ENCODE results near the gene PCNX3. TPM values are rescaled to one million over a fixed set of nuclear protein-coding genes. Genes with fewer than 3 reads are reported as not detected.

Gene PCNX3
- total RNA-seq, 2 donors from 2014 or later: 32.0 to 67.9 TPM

GRCh38 chr11:65606876-65607613 lies 8.5 kb upstream of the PCNX3 start:
- Histone ChIP-seq H3K27me3 (replicated peaks; ENCODE audit: insufficient read depth) (no peaks in the 10 kb centered on the region), H3K9me3 (no peaks in the 10 kb centered on the region), H3K27ac (peak overlapping the region; percentile 57 to 79), H3K4me1 (replicated peaks) (peaks cover 16% of the 10 kb centered on the region), H3K4me3 (no peak overlapping the region), H3K36me3 (peaks cover 10 to 26% of the 10 kb centered on the region in 2 donors)
- TF ChIP-seq POLR2A (IDR thresholded peaks at IDR 0.05) (peak; percentile 34), CTCF (IDR thresholded peaks at IDR 0.05) (no peak), POLR2AphosphoS5 (IDR thresholded peaks at IDR 0.05) (peak; percentile 73)
- intact Hi-C loops (cut with DNase I): no loop called here
- peak; percentile 89 for DNase-seq (ENCODE audit: low spot score)
- WGBS: 39% methylated on average over 67 of the region's 67 CpGs

GRCh38 chr11:65607614-65608426 lies 7.8 kb upstream of the PCNX3 start:
- Histone ChIP-seq H3K27me3 (replicated peaks; ENCODE audit: insufficient read depth) (no peaks in the 10 kb centered on the region), H3K4me1 (replicated peaks) (peaks cover 24% of the 10 kb centered on the region), H3K27ac (no peak overlapping the region), H3K9me3 (no peaks in the 10 kb centered on the region), H3K4me3 (no peak overlapping the region), H3K36me3 (peaks cover 10 to 26% of the 10 kb centered on the region in 2 donors)
- TF ChIP-seq POLR2AphosphoS5 (IDR thresholded peaks at IDR 0.05): no peak
- TF ChIP-seq CTCF (IDR thresholded peaks at IDR 0.05): no peak
- TF ChIP-seq POLR2A (IDR thresholded peaks at IDR 0.05): no peak
- 76% methylated on average over 37 of the region's 37 CpGs for WGBS
- no peak for DNase-seq (ENCODE audit: low spot score)
- intact Hi-C loops (cut with DNase I): no loop called here

- peaks cover 28% of the 10 kb centered on the region for H3K4me1 ChIP-seq (replicated peaks)
- intact Hi-C loops (cut with DNase I): no loop called here
- TF ChIP-seq POLR2AphosphoS5 (IDR thresholded peaks at IDR 0.05) (no peak), POLR2A (IDR thresholded peaks at IDR 0.05) (no peak), CTCF (IDR thresholded peaks at IDR 0.05) (no peak)
- H3K36me3 ChIP-seq: peaks cover 10 to 16% of the 10 kb centered on the region in 2 donors
- H3K4me3 ChIP-seq: no peak overlapping the region
- no peak overlapping the region for H3K27ac ChIP-seq
- DNase-seq (ENCODE audit: low spot score): no peak
- 46% methylated on average over 3 of the region's 3 CpGs for WGBS
- H3K9me3 ChIP-seq: no peaks in the 10 kb centered on the region
- no peaks in the 10 kb centered on the region for H3K27me3 ChIP-seq (replicated peaks; ENCODE audit: insufficient read depth)
These were observed 6.3 kb upstream of the PCNX3 start for GRCh38 chr11:65609229-65609628.

GRCh38 chr11:65609665-65610064 lies 5.9 kb upstream of the PCNX3 start:
- peaks cover 9 to 13% of the 10 kb centered on the region in 2 donors for H3K36me3 ChIP-seq
- H3K27ac ChIP-seq: no peak overlapping the region
- intact Hi-C loops (cut with DNase I): loop anchor here (2.0 kb wide), 1 partner anchor 33 kb away; the partner anchor contains the start of gene EHBP1L1
- no peaks in the 10 kb centered on the region for H3K27me3 ChIP-seq (replicated peaks; ENCODE audit: insufficient read depth)
- DNase-seq (ENCODE audit: low spot score): no peak
- H3K9me3 ChIP-seq: no peaks in the 10 kb centered on the region
- peaks cover 28% of the 10 kb centered on the region for H3K4me1 ChIP-seq (replicated peaks)
- WGBS: 87% methylated on average over 5 of the region's 5 CpGs
- no peak for TF ChIP-seq POLR2AphosphoS5 (IDR thresholded peaks at IDR 0.05)
- no peak for TF ChIP-seq POLR2A (IDR thresholded peaks at IDR 0.05)
- no peak for TF ChIP-seq CTCF (IDR thresholded peaks at IDR 0.05)
- H3K4me3 ChIP-seq: no peak overlapping the region
